Parathyroid adenoma (tissue), 2 donors: ENCODE data around the gene GRK3.

Experiments
- H2AFZ ChIP-seq: fragments of 300-600 bp; sonication (generic); one replicate; pipeline ENCODE4 v1.7.0; 2017; ENCODE audit warnings: antibody characterized with exemption, mild to moderate bottlenecking
- H3K27ac ChIP-seq: fragments of 300-600 bp; sonication (generic); one replicate; pipeline ENCODE4 v1.7.0; 2017
- H3K27me3 ChIP-seq: fragments of 300-600 bp; sonication (generic); one replicate; pipeline ENCODE4 v1.7.0; 2017; ENCODE audit warnings: low read length; ENCODE audit not compliant: control insufficient read depth, insufficient read depth
- H3K36me3 ChIP-seq: fragments of 300-600 bp; sonication (generic); one replicate; pipeline ENCODE4 v1.7.0; 2017; ENCODE audit warnings: low read length; ENCODE audit not compliant: control insufficient read depth, insufficient read depth
- H3K4me1 ChIP-seq: fragments of 300-600 bp; sonication (generic); one replicate; pipeline ENCODE4 v1.7.0; 2017; ENCODE audit warnings: control low read depth
- H3K4me2 ChIP-seq: fragments of 300-600 bp; sonication (generic); one replicate; pipeline ENCODE4 v1.7.0; 2017; ENCODE audit warnings: low read length
- H3K4me3 ChIP-seq: fragments of 300-600 bp; sonication (generic); one replicate; pipeline ENCODE4 v1.7.0; 2017; ENCODE audit warnings: low read depth, low read length
- H3K79me2 ChIP-seq: fragments of 300-600 bp; sonication (generic); one replicate; pipeline ENCODE4 v1.7.0; 2017; ENCODE audit warnings: control low read depth
- H3K9ac ChIP-seq: fragments of 300-600 bp; sonication (generic); one replicate; pipeline ENCODE4 v1.7.0; 2017; ENCODE audit warnings: mild to moderate bottlenecking
- H3K9me3 ChIP-seq: fragments of 300-600 bp; sonication (generic); one replicate; pipeline ENCODE4 v1.7.0; 2017; ENCODE audit warnings: low read length; ENCODE audit not compliant: control insufficient read depth
- TF ChIP-seq, protein P1 (sequence below): fragments of 300-600 bp; sonication (generic); IDR thresholded peaks from one replicate; pipeline ENCODE4 v1.7.0; 2017; ENCODE audit warnings: antibody characterized with exemption, mild to moderate bottlenecking
- donor health status: primary hyperparathyroidism.

Gene GRK3

DNA sequence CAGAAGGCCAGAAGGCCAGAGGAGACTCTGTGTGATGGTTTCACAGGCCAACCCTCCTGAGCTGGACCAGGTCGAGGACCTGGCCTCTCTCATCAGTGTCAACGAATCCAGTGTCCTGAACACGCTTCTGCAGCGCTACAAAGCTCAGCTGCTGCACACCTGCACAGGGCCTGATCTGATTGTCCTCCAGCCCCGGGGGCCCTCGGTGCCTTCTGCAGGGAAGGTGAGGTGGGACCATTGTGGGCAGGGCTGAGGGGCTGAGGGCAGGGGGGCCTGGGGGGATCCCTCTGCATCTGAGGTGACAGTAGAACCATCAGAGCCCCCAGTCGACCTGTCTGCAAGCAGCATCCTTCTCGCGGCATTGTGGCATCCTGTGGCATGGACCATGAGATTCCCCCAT lies 207.8 kb downstream of the GRK3 start:
- no peak overlapping the region for H2AFZ ChIP-seq
- H3K9me3 ChIP-seq: no peaks in the 10 kb centered on the region
- H3K27me3 ChIP-seq: no peaks in the 10 kb centered on the region
- no peaks in the 10 kb centered on the region for H3K36me3 ChIP-seq
- no peak overlapping the region for H3K4me3 ChIP-seq
- no peaks in the 10 kb centered on the region for H3K4me1 ChIP-seq
- no peak overlapping the region for H3K4me2 ChIP-seq
- TF ChIP-seq, protein P1, sequence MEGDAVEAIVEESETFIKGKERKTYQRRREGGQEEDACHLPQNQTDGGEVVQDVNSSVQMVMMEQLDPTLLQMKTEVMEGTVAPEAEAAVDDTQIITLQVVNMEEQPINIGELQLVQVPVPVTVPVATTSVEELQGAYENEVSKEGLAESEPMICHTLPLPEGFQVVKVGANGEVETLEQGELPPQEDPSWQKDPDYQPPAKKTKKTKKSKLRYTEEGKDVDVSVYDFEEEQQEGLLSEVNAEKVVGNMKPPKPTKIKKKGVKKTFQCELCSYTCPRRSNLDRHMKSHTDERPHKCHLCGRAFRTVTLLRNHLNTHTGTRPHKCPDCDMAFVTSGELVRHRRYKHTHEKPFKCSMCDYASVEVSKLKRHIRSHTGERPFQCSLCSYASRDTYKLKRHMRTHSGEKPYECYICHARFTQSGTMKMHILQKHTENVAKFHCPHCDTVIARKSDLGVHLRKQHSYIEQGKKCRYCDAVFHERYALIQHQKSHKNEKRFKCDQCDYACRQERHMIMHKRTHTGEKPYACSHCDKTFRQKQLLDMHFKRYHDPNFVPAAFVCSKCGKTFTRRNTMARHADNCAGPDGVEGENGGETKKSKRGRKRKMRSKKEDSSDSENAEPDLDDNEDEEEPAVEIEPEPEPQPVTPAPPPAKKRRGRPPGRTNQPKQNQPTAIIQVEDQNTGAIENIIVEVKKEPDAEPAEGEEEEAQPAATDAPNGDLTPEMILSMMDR: no peak
- no peaks in the 10 kb centered on the region for H3K79me2 ChIP-seq
- H3K27ac ChIP-seq: no peak overlapping the region
- H3K9ac ChIP-seq: no peak overlapping the region

DNA sequence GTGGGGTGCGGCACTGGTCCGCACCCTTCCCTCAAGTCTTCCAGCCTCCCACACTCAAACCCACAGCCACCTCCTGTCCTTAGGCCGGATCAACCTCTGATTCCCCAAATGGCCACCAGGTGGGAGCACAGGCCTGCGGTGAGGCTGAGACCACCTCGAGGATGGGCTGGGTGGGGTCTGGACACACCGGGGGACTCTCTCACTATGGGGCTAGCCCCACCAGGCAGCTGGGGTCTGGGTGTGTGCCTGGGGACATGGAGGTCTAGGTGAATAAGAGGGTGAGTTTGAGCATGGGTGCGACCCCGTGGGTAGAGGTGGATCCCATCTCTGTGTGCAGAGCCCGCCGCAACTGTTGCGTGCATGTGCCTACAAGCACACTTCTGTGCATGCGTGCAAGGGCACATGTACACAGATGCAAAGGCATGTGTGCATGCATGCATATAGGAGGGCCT lies 210.1 kb downstream of the GRK3 start:
- Histone ChIP-seq H3K4me1 (no peaks in the 10 kb centered on the region), H3K36me3 (no peaks in the 10 kb centered on the region), H3K9me3 (no peaks in the 10 kb centered on the region), H3K9ac (no peak overlapping the region), H3K27ac (no peak overlapping the region), H3K27me3 (no peaks in the 10 kb centered on the region), H2AFZ (no peak overlapping the region), H3K4me3 (no peak overlapping the region), H3K4me2 (no peak overlapping the region), H3K79me2 (no peaks in the 10 kb centered on the region)
- TF ChIP-seq, protein P1: peak; percentile 6

DNA sequence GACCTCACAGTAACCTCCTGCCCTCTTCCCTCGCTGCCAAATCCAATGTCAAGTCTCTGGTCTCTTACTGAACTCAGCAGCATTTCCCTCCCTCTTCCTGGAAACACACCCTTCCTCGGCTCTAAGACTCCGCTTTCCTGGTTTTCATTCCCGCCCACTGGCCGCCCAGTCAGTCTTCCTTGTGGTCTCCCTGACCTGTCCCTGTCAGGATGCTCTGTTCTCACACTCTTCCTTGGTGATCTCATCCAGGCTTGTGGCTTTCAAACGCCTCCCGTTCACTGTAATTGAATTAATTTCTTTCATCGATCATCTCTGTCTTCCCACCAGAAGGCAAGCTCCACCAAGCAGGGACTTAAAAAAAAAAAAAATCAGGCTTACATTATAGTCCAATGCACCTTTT lies 211.1 kb downstream of the GRK3 start:
- Histone ChIP-seq H3K36me3 (no peaks in the 10 kb centered on the region), H3K79me2 (no peaks in the 10 kb centered on the region), H3K27me3 (no peaks in the 10 kb centered on the region), H2AFZ (no peak overlapping the region), H3K27ac (no peak overlapping the region), H3K9me3 (no peaks in the 10 kb centered on the region), H3K4me1 (no peaks in the 10 kb centered on the region), H3K4me2 (no peak overlapping the region), H3K4me3 (no peak overlapping the region), H3K9ac (no peak overlapping the region)
- TF ChIP-seq, protein P1: no peak

DNA sequence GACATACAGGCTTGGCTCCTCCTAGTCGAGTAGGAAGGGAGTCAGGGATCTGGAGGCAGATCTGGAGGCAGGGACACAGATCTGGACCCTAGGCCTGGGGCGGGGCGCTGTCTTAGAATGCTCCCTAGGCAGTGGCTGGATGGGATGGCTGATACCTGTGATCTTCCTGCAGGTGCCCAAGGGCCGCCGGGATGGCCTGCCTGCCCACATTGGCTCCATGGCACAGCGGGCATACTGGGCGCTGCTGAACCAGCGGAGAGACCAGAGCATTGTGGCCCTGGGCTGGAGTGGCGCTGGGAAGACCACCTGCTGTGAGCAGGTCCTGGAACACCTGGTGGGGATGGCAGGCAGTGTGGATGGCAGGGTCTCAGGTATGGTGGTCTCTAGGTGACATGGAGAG lies 212.9 kb downstream of the GRK3 start:
- Histone ChIP-seq H3K27ac (no peak overlapping the region), H3K9ac (no peak overlapping the region), H2AFZ (no peak overlapping the region), H3K9me3 (no peaks in the 10 kb centered on the region), H3K4me1 (no peaks in the 10 kb centered on the region), H3K4me2 (no peak overlapping the region), H3K36me3 (no peaks in the 10 kb centered on the region), H3K79me2 (no peaks in the 10 kb centered on the region), H3K4me3 (no peak overlapping the region), H3K27me3 (no peaks in the 10 kb centered on the region)
- TF ChIP-seq, protein P1: no peak

DNA sequence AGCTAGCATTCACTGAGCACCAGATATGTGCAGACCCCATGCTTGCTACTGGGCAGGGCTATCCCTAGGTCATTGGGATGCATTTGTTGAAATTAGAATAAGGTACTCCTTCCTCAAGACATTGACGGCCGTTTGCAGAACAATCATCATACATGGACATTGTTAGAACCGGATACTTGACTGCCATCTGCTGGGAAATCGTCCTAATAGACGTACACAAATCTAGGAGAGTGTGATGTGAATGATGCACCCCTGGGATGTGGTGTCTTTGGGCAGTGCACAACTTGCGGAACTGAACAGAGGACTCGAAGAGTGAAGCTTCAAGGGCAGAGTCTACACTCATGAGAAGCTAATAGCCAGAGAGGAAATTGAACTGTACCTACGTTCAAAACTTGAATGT lies 213.4 kb downstream of the GRK3 start:
- no peaks in the 10 kb centered on the region for H3K4me1 ChIP-seq
- H3K9ac ChIP-seq: no peak overlapping the region
- no peaks in the 10 kb centered on the region for H3K9me3 ChIP-seq
- H3K27ac ChIP-seq: no peak overlapping the region
- H3K79me2 ChIP-seq: no peaks in the 10 kb centered on the region
- TF ChIP-seq, protein P1: no peak
- H3K27me3 ChIP-seq: no peaks in the 10 kb centered on the region
- H3K4me3 ChIP-seq: no peak overlapping the region
- no peak overlapping the region for H3K4me2 ChIP-seq
- no peaks in the 10 kb centered on the region for H3K36me3 ChIP-seq
- H2AFZ ChIP-seq: no peak overlapping the region
